ENCODE results near the gene RAPGEF2.
A peak's percentile ranks its signal among the peaks of the same experiment; 100 is the strongest.

The RAPGEF2 gene

DNA sequence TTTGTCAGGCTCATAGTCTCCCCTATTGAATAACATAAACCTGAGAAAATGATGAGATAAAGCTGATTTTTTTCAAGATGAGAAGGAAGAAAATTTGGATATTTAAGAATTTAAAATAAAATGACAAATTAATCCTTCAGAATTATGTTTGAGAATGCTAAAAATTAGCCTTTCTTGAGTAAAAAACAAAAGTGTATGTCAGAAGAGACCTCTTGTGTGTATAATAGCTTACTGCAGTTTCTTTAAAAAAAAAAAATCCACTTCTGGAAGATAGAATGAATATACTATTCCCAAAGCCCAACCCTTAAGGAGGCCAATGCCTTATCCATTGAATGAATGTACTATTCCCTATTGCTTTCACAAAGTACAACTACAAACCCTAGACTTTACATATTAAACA lies 281.8 kb downstream of the RAPGEF2 start:
- FAIRE-seq (no peak), DNase-seq (ENCODE audit: insufficient read length, low spot score) (no peak)

DNA sequence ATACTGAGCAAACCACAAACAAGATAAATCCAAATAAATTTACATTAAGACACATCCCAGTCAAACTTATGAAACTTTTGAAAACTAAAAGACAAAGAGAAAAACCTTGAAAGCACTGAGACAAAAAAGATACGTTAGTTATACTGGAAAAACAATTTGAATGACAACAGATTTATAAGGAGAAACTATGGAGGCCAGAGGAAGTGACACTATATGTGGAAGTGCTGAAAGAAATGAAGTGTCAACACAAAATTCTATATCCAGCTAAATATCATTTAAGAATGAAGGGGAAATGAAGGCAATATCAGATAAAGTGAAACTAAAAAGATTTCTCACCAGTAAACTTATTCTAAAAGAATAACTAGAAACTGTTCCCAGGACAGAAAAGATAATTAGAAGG lies 283.7 kb downstream of the RAPGEF2 start:
- no peak for FAIRE-seq
- no peak for DNase-seq (ENCODE audit: insufficient read length, low spot score)

DNA sequence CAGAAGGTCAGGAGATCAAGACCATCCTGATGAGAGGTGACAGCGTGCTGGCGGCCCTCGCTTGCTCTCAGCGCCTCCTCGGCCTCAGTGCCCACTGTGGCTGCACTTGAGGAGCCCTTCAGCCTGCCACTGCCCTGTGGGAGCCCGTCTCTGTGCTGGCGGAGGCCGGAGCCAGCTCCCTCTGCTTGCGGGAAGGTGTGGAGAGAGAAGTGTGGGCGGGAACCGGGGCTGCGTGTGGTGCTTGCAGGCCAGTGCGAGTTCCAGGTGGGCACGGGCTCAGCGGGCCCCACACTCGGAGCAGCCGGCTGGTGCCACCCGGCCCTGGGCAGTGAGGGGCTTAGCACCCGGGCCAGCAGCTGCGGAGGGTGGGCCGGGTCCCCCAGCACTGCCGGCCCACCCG lies 286.9 kb downstream of the RAPGEF2 start:
- FAIRE-seq (no peak), DNase-seq (ENCODE audit: insufficient read length, low spot score) (no peak)

DNA sequence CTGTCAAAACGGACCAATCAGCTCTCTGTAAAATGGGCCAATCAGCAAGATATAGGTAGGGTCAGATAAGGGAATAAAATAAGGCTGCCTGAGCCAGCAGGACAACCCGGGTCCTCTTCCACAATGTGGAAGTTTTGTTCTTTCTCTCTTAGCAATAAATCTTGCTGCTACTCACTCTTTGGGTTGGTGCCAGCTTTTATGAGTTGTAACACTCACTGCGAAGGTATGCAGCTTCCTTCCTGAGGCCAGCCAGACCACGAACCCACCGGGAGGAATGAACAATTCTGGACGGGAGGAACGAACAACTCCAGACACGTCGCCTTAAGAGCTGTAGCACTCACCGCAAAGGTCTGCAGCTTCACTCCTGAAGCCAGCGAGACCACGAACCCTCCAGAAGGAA lies 287.8 kb downstream of the RAPGEF2 start:
- DNase-seq (ENCODE audit: insufficient read length, low spot score) (peak; percentile 63), FAIRE-seq (peak; percentile 93)

DNA sequence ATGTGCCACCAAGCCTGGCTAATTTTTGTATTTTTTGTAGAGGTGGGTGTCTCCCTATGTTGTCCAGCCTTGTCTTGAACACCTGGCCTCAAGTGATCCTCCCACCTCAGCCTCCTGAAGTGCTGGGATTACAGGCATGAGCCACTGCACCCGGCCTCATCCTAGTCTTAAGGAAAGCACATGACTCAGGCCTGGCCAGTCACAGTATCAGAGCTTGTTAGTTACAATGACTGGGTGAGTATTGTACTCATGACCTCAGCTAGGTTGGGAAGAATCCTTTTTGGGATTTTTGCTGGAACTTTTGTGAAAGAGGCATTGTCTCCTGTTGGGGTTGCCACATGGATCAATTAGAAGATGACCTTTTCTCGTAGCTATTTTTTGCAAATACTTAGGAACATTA lies 292.8 kb downstream of the RAPGEF2 start:
- DNase-seq (ENCODE audit: insufficient read length, low spot score) = no peak
- FAIRE-seq = no peak

DNA sequence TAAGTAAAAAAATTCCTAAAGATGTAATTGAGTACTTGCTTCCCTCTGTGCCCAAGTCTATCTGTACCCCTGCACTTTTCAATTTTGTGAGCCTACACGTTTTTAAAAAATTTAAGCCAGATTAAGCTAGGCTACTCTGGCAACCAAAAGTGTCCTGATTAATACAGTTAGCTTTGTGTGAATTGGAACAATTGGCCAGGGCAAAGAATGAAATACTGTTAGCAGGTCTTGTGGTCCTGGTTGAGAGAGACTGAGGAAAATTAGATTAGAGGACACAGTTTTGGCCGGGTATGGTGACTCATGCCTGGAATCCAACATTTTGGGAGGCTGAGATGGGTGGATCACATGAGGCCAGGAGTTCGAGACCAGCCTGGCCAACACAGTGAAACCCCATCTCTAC lies 293.3 kb downstream of the RAPGEF2 start:
- no peak for FAIRE-seq

DNA sequence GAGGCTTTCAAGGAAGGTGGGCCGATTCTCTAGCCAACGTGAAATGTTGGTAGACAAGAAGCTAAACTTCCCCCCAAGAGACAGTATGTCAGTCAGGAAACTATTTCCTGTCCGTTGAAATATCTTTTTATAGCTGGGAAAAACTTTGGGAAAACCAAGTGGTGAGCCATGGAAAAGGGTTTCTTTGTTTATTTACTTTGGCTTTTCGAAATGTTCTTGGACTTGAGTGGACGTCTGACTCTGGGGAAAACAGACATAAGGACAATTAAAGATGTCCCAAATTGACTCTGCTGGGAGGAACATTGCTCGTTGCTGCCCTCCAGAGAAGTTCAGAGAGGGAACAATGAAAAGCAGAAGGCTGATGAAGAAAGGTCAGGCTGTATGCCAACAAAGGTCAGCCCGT lies 295.4 kb downstream of the RAPGEF2 start:
- no peak for FAIRE-seq
- DNase-seq (ENCODE audit: insufficient read length, low spot score) = no peak

More for the DNA sequence above, 293.3 kb downstream of the RAPGEF2 start:
- no peak for DNase-seq (ENCODE audit: insufficient read length, low spot score)

DNA sequence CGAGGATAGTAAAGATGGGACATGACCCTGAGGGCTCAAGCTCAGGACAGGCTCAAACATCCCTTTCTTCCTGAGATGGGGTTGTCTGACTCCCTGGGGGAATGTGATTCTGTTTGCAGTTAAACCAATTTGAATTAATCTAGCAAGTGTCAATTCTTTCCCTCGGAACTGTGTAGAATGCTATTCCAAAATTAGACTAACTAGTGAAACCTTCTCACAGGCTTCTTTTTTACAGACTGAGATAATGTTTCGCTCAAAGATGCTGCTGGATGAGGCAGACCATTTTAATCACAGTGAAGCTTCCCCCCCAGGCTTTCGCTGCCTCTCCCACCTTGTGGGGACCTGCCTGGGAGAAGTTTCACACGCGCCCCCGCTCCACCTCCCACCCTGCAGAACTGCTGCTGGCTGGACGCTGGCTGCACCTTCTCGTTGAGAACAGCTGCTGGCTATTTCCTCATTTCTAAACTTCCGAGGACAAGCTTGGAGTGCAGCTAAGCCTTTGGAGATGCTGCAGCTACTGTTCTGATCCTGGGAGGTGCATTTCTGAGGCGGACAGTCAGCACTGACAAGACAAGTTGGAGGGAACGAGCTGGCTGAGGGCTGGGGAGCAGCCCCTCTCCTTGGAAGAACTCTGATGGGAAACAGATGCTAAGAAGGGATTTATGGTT lies 297.8 kb downstream of the RAPGEF2 start:
- DNase-seq (ENCODE audit: insufficient read length, low spot score) (no peak), FAIRE-seq (no peak)

DNA sequence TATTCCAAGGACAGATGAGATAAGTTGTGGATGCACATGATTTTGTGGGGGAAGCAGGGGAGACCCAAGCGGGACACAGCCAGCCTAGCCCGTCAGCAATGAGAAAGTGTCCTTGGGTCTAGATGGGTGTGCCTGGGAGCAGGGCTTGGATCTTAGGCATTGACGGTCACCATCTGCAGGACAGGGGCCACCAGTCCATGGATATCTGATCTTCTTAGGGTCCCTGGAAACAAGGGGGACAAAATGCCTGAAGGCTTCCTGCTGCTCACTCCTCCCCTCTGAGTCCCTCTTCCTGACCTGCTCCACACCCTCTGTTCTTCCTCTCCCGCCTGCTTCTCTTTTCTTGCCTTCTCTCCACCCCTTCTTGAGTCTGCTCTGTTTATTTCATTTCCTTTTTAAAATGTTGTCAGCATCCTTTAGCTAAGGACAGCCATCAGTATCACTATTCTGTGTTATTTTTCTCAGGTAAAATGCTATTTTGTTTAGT lies 298.4 kb downstream of the RAPGEF2 start:
- FAIRE-seq (peak; percentile 83), DNase-seq (ENCODE audit: insufficient read length, low spot score) (no peak)

DNA sequence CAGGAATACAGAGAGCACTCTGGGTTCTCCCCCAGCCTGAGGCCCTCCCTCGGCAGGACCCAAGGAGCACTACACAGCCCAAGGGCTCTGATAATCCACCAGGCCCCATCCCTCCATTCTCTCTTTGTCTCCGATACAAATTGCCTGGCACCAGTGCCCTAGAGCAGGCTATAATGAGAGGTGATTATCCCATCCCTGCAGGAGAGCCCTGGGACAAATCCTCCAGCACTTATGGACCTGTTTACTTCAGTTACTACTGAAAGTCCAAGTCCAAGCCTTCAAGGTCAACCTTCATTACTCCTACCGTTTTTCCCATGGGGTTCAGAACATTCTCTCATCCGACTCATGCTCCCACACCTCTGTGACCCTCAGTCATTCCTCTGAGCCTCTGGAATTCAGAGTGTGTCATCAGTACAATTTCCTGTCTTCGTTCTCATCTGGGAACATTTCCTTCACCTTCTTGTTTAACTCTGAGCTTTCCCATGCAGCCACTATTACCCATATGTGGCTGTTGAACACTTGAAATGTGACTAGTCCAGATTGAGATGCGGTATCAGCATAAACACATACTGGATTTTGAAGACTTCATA lies 299.0 kb downstream of the RAPGEF2 start:
- peak; percentile 79 for FAIRE-seq
- DNase-seq (ENCODE audit: insufficient read length, low spot score) = peak; percentile 63
